Skeletal muscle satellite cell (primary cell): ENCODE measurements around the gene TMEM74B.
"Not testable (repeated sequence)": the region's sequence is repeated elsewhere in the genome, so short reads cannot be mapped to it uniquely, and the experiment has no call there.

Experiments used
- H3K27me3 ChIP-seq: 2 replicates; pipeline ENCODE4 v1.7.0; 2013; ENCODE audit warnings: low read length; ENCODE audit not compliant: control insufficient read depth, insufficient read depth
- H3K36me3 ChIP-seq: 2 replicates; pipeline ENCODE4 v1.7.0; 2013; ENCODE audit warnings: mild to moderate bottlenecking, control low read depth, low read length; ENCODE audit not compliant: insufficient read depth
- H3K4me1 ChIP-seq: 2 replicates; pipeline ENCODE4 v1.7.0; 2013; ENCODE audit warnings: low read length; ENCODE audit not compliant: control insufficient read depth, insufficient read depth
- H3K4me2 ChIP-seq: 2 replicates; pipeline ENCODE4 v1.7.0; 2013; ENCODE audit warnings: mild to moderate bottlenecking, low read length
- H3K4me3 ChIP-seq: 2 replicates; pipeline ENCODE4 v1.7.0; 2013; ENCODE audit warnings: low read length
- H3K9ac ChIP-seq: 2 replicates; pipeline ENCODE4 v1.7.0; 2013; ENCODE audit warnings: mild to moderate bottlenecking, low read depth, low read length, moderate library complexity
- H3K9me3 ChIP-seq: replicated peaks from 2 replicates; pipeline ENCODE4 v1.7.0; 2013; ENCODE audit warnings: mild to moderate bottlenecking, control low read depth, low read length

Gene TMEM74B

DNA sequence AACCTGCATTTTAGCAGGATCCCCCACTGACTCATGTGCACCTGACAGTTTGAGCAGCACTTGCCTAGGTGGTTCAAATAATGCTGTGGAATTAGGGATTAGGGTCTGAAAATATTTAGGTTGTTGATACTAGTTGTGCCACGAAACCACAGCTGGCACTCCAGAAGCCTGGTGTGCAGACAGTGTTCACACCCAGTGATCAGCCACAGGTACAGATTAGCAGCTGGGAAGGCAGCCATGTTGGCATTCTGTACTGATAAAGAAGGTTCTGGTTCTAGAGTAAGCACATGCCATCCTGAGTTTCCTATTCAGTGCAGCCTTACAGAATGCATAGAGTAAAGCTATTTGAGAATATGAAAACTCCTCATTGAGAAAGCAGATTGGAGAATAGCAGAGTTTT, 30.1 kb downstream of the TMEM74B start:
- Histone ChIP-seq H3K9me3 (no peaks in the 10 kb centered on the region), H3K27me3 (no peaks in the 10 kb centered on the region), H3K4me1 (no peaks in the 10 kb centered on the region), H3K4me2 (no peak overlapping the region), H3K9ac (no peak overlapping the region), H3K36me3 (peaks cover 39% of the 10 kb centered on the region), H3K4me3 (no peak overlapping the region)

DNA sequence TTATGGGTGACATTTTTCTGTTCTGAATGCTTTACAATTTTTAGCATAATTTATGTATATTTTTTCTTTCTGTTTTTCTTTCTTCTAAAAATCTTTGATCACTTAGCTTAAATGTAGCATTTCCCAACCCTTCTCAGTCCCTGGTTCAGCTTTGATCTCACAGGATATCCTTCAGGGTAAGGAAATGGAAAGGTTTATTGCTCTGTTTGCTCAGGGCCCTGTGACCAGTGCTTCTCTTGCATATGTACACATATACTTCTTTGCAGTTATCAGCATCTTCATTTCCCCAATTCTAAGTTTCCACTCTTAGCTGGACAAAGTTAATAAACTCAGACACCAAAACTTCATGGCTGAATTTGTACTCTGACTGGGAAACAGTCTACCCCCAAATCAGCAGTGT, 30.6 kb downstream of the TMEM74B start:
- H3K9me3 ChIP-seq: no peaks in the 10 kb centered on the region
- H3K4me3 ChIP-seq: no peak overlapping the region
- no peak overlapping the region for H3K9ac ChIP-seq
- H3K27me3 ChIP-seq: no peaks in the 10 kb centered on the region
- H3K4me1 ChIP-seq: no peaks in the 10 kb centered on the region
- H3K4me2 ChIP-seq: no peak overlapping the region
- H3K36me3 ChIP-seq: peaks cover 44% of the 10 kb centered on the region

DNA sequence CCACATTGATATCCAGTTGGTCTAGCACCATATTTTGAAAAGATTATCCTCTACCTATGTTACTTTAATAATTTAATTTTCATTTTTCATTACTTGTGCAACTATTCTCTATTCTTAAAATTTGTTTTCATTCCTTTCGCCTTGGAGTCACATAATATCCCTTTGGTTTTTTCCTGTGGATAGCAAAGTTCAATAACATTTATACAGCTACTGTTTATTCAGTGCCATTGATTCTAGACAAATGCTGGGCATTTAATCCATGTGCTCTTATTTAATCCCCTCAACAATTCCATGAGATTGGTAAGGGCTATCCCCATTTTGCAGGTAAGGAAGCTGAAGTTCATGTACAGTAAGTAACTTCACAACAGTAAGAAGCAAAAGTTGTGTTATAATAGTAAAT, 33.8 kb downstream of the TMEM74B start:
- H3K4me1 ChIP-seq: no peaks in the 10 kb centered on the region
- no peaks in the 10 kb centered on the region for H3K9me3 ChIP-seq
- H3K4me3 ChIP-seq: no peak overlapping the region
- H3K36me3 ChIP-seq: peaks cover 61% of the 10 kb centered on the region
- H3K27me3 ChIP-seq: no peaks in the 10 kb centered on the region
- H3K9ac ChIP-seq: no peak overlapping the region
- no peak overlapping the region for H3K4me2 ChIP-seq

DNA sequence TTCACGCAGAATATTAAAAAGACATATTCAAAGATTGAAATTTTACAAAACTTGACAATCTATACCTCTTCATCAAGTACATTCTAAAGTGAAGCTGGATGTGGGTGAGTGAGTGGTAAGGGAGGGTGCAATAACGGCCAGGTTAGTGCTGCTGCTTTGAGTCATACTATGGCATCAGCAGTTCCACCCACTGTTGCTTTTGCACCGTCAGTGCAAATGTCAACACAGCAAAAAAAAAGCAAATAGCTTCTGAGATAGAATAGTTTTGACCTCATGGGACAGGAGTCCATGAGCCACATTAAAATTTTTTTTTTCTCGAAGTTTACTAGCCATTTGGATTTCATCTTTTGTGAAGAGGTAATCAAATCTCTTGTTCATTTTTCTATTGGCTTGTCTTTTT, 34.6 kb downstream of the TMEM74B start:
- H3K4me2 ChIP-seq: no peak overlapping the region
- no peaks in the 10 kb centered on the region for H3K27me3 ChIP-seq
- H3K4me1 ChIP-seq: no peaks in the 10 kb centered on the region
- H3K9me3 ChIP-seq: no peaks in the 10 kb centered on the region
- H3K4me3 ChIP-seq: no peak overlapping the region
- H3K9ac ChIP-seq: no peak overlapping the region
- H3K36me3 ChIP-seq: peaks cover 54% of the 10 kb centered on the region

DNA sequence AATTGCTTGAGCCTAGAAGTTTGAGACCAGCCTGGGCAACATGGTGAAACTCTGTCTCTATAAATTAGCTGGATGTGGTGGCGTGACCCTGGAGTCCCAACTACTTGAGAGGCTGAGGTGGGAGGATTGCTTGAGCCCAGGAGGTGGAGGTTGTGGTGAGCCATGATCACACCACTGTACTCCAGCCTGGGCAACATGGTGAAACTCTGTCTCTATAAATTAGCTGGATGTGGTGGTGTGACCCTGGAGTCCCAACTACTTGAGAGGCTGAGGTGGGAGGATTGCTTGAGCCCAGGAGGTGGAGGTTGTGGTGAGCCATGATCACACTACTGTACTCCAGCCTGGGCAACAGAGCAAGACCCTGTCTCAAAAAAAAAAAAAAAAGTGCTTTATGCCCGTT, 35.0 kb downstream of the TMEM74B start:
- not testable (repeated sequence) for H3K27me3 ChIP-seq, H3K4me3 ChIP-seq
- H3K36me3 ChIP-seq: peaks cover 50% of the 10 kb centered on the region

DNA sequence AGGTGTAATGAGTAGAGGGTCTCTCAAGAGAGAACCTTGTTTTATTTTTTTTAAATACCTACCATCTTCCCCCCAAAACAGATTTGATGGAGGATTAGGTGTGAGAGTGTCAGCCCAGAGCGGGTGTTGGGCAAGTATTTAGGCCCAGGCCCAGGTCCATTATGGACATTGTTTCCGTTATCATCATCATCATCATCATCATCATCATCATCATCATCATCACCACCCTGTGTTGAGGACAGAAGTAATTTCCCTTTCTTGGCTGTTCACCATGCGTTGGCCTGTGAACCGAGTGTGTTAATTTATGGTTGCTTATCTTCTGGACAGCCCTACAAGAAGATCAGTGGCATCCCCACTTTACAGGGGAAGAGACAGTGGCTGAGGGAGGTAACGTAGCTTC, 37.8 kb downstream of the TMEM74B start:
- peaks cover 31% of the 10 kb centered on the region for H3K36me3 ChIP-seq
- no peaks in the 10 kb centered on the region for H3K9me3 ChIP-seq
- H3K4me2 ChIP-seq: no peak overlapping the region
- H3K9ac ChIP-seq: no peak overlapping the region
- no peak overlapping the region for H3K4me3 ChIP-seq
- no peaks in the 10 kb centered on the region for H3K27me3 ChIP-seq
- H3K4me1 ChIP-seq: no peaks in the 10 kb centered on the region

More for the DNA sequence above, 35.0 kb downstream of the TMEM74B start:
- H3K4me2 ChIP-seq, H3K4me1 ChIP-seq, H3K9me3 ChIP-seq, H3K9ac ChIP-seq: not testable (repeated sequence)

DNA sequence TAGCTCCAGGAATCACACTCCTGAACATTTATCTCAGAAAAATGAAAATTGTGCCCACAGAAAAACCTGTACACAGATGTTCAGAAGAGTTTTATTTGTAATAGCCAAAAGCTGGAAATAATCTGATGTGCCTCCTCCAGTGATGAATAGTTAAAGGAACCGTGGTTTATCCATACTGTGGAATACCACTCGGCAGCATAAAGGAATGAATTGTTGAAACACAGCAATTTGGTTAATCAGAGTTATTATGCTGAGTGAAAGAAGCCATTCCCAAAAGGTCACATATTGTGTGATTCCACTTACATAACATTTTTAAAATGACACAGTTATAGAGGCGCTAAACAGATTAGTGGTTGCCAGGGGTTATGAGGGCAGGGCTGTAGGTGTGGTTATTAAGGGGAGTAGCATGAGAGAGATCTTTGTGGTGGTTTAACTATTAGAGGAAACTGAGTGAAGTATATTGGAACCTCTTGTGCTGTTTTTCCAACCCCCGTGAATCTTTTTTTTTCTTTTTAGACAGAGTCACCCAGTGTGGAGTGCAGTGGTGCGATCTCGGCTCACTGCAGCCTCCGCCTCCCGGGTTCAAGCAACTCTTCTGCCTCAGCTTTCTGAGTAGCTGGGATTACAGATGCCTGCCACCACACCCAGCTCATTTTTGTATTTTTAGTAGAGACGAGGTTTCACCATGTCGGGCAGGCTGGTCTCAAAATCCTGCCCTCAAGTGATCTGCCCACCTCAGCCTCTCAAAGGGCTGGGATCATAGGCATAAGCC, 40.2 kb downstream of the TMEM74B start:
- no peaks in the 10 kb centered on the region for H3K9me3 ChIP-seq
- no peaks in the 10 kb centered on the region for H3K4me1 ChIP-seq
- no peaks in the 10 kb centered on the region for H3K27me3 ChIP-seq
- H3K4me3 ChIP-seq: no peak overlapping the region
- no peak overlapping the region for H3K4me2 ChIP-seq
- no peak overlapping the region for H3K9ac ChIP-seq
- H3K36me3 ChIP-seq: peaks cover 42% of the 10 kb centered on the region

DNA sequence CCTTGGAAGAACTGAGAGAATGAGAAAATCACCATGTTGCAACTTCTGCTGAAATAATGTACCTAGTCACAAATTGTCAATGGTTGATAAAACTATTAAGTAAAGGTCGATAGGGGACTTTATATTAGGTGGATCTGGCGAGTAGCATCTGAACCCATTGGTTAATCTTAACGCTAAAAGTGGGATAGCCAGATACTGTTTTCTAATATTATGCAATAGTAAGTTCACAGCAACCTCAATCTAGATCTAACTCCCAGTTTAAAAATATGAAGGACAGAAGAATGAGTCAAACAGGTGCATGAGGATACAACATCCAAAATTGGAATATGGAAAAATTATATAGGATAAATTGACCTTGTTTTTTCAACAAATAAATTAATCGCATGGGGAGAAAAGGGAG, 47.5 kb downstream of the TMEM74B start:
- Histone ChIP-seq H3K27me3 (no peaks in the 10 kb centered on the region), H3K9me3 (no peaks in the 10 kb centered on the region), H3K4me3 (no peak overlapping the region), H3K4me2 (no peak overlapping the region), H3K9ac (no peak overlapping the region), H3K4me1 (no peaks in the 10 kb centered on the region), H3K36me3 (peaks cover 58% of the 10 kb centered on the region)

DNA sequence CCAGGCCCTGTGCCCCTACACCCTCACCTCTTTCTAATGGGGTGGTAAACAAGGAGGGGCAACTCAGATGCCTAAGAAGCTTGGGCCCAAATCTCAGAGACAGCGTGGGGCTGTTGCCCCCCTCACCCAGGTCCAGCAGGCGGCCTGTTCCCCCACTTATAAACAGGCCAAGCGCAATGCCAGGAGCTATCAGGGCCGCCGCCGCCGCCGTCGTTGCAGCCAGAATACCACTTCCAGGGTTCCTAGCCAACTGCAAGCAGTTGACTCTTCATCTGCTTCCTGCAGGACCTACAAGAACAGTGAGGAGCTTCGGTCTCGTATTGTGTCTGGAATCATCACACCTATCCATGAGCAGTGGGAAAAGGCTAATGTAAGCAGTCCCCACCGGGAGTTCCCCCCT, 49.9 kb downstream of the TMEM74B start:
- no peaks in the 10 kb centered on the region for H3K4me1 ChIP-seq
- H3K9me3 ChIP-seq: no peaks in the 10 kb centered on the region
- peaks cover 65% of the 10 kb centered on the region for H3K36me3 ChIP-seq
- H3K4me3 ChIP-seq: no peak overlapping the region
- no peak overlapping the region for H3K4me2 ChIP-seq
- no peaks in the 10 kb centered on the region for H3K27me3 ChIP-seq
- no peak overlapping the region for H3K9ac ChIP-seq

DNA sequence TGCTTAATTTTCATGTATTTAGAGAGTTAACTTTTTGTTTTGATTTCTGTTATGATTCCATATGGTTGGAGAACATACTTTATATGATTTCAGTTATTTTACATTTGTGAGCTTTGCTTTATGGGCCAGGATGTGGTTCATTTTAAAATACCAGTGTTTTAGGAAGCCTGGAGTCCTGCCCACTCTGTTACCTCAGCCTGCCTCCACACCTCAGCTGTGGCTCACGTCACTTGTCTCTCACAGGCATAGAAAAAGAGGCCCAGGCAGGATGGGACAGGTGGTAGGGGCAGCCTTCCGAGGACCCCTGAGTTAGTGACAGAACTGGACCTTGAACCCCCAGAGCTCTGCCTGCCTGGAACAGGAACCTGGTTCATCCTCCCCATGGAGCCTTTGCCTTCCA, 50.4 kb downstream of the TMEM74B start:
- no peak overlapping the region for H3K4me2 ChIP-seq
- H3K9me3 ChIP-seq: no peaks in the 10 kb centered on the region
- H3K9ac ChIP-seq: no peak overlapping the region
- no peaks in the 10 kb centered on the region for H3K4me1 ChIP-seq
- no peak overlapping the region for H3K4me3 ChIP-seq
- H3K36me3 ChIP-seq: peaks cover 67% of the 10 kb centered on the region
- no peaks in the 10 kb centered on the region for H3K27me3 ChIP-seq

DNA sequence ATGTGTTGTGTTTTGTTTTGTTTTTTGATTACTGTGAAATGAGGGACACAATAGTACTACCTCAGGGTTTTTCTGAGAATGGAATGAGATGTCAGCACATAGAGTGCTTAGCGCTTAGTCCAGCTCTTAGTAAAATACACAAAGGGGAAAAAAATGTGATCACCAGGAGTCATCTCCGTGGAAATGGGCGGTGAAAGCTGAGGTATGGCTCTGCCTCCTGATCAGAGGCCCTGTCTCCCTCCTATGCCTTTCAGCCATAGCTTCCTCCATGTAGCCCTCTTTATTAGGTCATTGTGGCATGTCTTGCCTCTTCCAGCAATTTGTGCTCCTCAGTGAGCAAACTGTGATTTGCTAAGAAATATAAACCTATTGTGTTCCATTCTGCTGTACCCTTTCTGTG, 53.4 kb downstream of the TMEM74B start:
- no peak overlapping the region for H3K9ac ChIP-seq
- no peaks in the 10 kb centered on the region for H3K27me3 ChIP-seq
- H3K36me3 ChIP-seq: peaks cover 67% of the 10 kb centered on the region
- H3K4me1 ChIP-seq: no peaks in the 10 kb centered on the region
- H3K4me3 ChIP-seq: no peak overlapping the region
- no peak overlapping the region for H3K4me2 ChIP-seq
- no peaks in the 10 kb centered on the region for H3K9me3 ChIP-seq

DNA sequence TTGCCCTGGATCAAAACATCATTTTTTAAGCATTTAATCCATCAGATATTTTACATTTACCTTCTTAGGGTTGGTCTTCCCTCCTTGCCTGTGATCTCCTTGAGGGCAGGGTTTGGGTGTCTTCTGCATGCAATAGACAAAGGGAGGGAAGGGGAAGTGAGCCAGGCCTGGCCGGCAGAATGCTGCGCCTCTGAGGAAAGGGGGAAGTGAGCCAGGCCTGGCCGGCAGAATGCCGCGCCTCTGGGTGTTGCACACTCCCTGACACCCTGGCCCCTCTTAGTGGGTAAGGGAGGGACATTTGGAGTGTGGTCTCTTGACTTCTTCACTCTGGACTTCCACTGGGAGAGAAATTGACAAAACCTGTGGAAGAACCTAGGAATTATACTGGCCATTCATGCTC, 53.9 kb downstream of the TMEM74B start:
- H3K4me3 ChIP-seq: no peak overlapping the region
- no peak overlapping the region for H3K4me2 ChIP-seq
- H3K27me3 ChIP-seq: no peaks in the 10 kb centered on the region
- H3K9ac ChIP-seq: no peak overlapping the region
- no peaks in the 10 kb centered on the region for H3K9me3 ChIP-seq
- H3K4me1 ChIP-seq: no peaks in the 10 kb centered on the region
- H3K36me3 ChIP-seq: peaks cover 68% of the 10 kb centered on the region
